GM12892 (cell line): ENCODE measurements around the gene ADAM21.

Experiments used
- POLR2A ChIP-seq: IDR thresholded peaks from 2 replicates; pipeline ENCODE4 v1.6.1; 2011; ENCODE audit warnings: low read depth, low read length, control low read depth
- POLR2AphosphoS5 ChIP-seq: IDR thresholded peaks from 2 replicates; pipeline ENCODE4 v1.6.1; 2011; ENCODE audit warnings: low read depth, low read length, control low read depth
- TAF1 ChIP-seq: IDR thresholded peaks from 2 replicates; pipeline ENCODE4 v1.6.1; 2011; ENCODE audit warnings: low read depth, mild to moderate bottlenecking, control low read depth, low read length, borderline replicate concordance

DNA sequence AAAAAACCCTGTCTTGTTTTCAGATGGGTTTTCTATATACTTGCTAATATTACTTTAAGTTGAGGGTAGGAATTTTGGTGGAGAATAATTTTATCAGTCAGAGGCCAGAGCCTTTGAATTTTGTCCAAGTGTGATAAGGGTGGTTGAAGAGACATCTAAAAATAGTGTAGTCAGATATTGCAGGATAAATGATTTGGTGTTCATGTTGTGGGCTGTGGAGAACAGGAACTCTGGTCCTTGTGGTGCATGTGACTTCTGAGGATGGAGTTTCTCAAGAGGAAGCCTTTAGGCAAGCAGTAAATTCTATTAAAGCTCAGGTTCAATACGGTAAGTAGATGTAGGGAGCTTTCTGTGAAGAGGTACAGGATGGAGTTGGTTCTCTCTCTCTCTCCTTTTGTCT, 2.8 kb downstream of the ADAM21 start:
- TF ChIP-seq POLR2A (no peak), TAF1 (no peak), POLR2AphosphoS5 (no peak)
